Peyer's patch (tissue), 4 donors: ENCODE results near the gene TRIM17. TPM values are rescaled to one million over a fixed set of nuclear protein-coding genes. Genes with fewer than 3 reads are reported as not detected.

Source experiments
- DNase-seq, 3 donors: peaks; one replicate each; pipeline ENCODE4 v3.0.0-alpha.2; 2017 to 2019
- H3K27ac ChIP-seq, 4 donors: fragments of 200-600 bp; sonication (generic); one replicate each; pipeline ENCODE4 v1.5.1; 2016 to 2019
- H3K27me3 ChIP-seq, 2 donors: fragments of 200-600 bp; sonication (generic); one replicate each; pipeline ENCODE4 v1.5.1; 2019
- H3K36me3 ChIP-seq, 3 donors: fragments of 200-600 bp; sonication (generic); one replicate each; pipeline ENCODE4 v1.5.1; 2016 to 2019
- H3K4me1 ChIP-seq, 4 donors: fragments of 200-600 bp; sonication (generic); one replicate each; pipeline ENCODE4 v1.5.1; 2016 to 2019
- H3K4me3 ChIP-seq, 4 donors: fragments of 200-600 bp; sonication (generic); 1 replicate in 3 of 4; 2 replicates in 1 of 4; pipeline ENCODE4 v1.5.1; 2016 to 2019; ENCODE audit warnings: mild to moderate bottlenecking in 1 of 4
- H3K9me3 ChIP-seq, 4 donors: fragments of 200-600 bp; sonication (generic); one replicate each; pipeline ENCODE4 v1.5.1; 2016 to 2019; ENCODE audit warnings: mild to moderate bottlenecking in 1 of 4
- CTCF ChIP-seq, 6 experiments: fragments of 450-650 bp in 4 of 6; fragments of 200-600 bp in 2 of 6; sonication (generic) in 1 of 6; IDR thresholded peaks; one replicate each; pipeline ENCODE4 v1.5.1; 2017 to 2019; ENCODE audit warnings: antibody characterized with exemption in 6 of 6, mild to moderate bottlenecking in 3 of 6, moderate library complexity in 1 of 6
- POLR2A ChIP-seq, 2 donors: fragments of 450-650 bp; IDR thresholded peaks; one replicate each; pipeline ENCODE4 v1.5.1; 2017; ENCODE audit warnings: antibody characterized with exemption in 2 of 2, mild to moderate bottlenecking in 2 of 2, moderate library complexity in 2 of 2
- total RNA-seq, 4 donors: library from RNA; depleted of rRNA; stranded (reverse); fragments of >200 nt; gene quantifications; one replicate each; pipeline ENCODE4 v1.1.0, GENCODE V29; 2016

The TRIM17 gene
- total RNA-seq, 4 donors from 2014 or later, result 2.5 to 2.7 TPM; not detected in 2

DNA sequence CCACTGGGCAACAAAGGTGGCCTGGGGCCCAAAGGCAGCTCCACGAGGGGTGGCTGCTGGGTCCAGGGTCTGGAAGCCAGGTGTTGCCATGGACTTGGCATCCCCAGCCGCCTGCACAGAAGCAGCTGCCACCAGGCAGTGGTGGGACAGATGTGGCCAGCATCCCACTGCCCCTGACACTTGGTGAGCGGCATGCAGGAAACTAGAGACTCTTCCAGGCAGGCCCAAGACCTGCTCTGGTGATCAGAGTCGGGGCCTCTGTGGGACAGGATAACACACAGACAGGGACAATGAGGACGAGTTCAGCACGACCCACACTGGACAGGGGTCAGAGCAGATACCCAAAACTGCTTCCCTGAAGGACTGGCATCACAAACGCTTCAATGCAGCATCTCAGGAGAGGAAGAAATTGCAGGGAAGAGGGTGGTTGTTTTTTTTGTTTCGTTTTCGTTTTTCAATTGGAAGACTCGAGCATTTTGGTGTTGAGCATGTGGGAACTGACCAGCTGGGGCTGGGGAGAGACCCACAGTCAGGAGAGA lies 36.4 kb upstream of the TRIM17 start:
- Histone ChIP-seq H3K9me3 (no peaks in the 10 kb centered on the region), H3K27me3 (no peaks in the 10 kb centered on the region), H3K4me3 (no peak overlapping the region), H3K36me3 (no peaks in the 10 kb centered on the region), H3K27ac (no peak overlapping the region), H3K4me1 (peaks cover 0 to 5% (median 0%) of the 10 kb centered on the region in 4 donors)
- TF ChIP-seq POLR2A (IDR thresholded peaks at IDR 0.05), result no peak
- no peak for DNase-seq

DNA sequence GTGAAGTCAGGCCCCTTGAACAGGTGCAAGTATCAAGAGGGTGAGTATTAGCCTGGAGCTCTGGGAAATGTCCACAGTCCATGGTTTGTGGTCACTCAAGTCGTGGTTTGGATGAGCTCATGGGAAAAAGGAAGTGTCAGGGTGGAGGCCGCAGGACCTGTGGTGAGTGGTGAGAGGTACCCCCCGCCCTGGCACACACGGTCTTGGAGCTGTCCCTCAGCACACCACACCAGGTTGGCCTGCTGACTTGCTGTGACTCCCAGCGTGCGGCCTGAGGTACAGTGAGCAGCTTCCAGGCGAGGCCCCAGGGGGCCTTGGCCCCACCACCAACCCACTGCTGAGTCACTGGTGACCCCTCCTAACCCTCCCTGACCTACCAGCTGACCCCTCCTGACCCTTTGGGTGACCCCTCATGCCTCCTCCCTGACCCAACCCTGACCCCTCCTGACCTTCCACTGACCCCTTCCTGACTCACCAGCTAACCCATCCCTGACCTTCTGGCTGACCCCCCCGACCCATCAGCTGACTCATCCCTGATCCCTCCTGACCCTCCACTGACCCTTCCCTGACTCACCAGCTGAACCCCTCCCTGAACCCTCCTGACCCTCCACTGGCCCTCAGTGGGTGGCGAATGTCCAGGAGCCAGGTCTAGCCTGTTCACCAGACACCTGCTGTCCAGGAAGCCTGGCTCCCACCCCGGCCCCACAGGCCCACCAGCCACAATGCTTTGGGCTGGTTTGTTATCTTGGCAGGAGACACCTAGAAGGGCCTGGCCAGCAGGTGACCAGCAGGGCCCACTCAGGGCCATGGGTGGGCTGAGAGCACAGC lies 35.7 kb upstream of the TRIM17 start:
- H3K27ac ChIP-seq, result no peak overlapping the region
- no peak for TF ChIP-seq CTCF (IDR thresholded peaks at IDR 0.05)
- no peak for TF ChIP-seq POLR2A (IDR thresholded peaks at IDR 0.05)
- no peak overlapping the region for H3K4me3 ChIP-seq
- H3K4me1 ChIP-seq, result peaks cover 0 to 5% (median 0%) of the 10 kb centered on the region in 4 donors
- DNase-seq, result no peak
- no peaks in the 10 kb centered on the region for H3K36me3 ChIP-seq
- H3K27me3 ChIP-seq, result no peaks in the 10 kb centered on the region
- H3K9me3 ChIP-seq, result no peaks in the 10 kb centered on the region

GRCh38 chr1:228450200-228450599 lies 33.5 kb upstream of the TRIM17 start:
- H3K36me3 ChIP-seq, result no peaks in the 10 kb centered on the region
- H3K4me1 ChIP-seq, result peaks cover 0 to 9% (median 0%) of the 10 kb centered on the region in 4 donors
- H3K27ac ChIP-seq, result no peak overlapping the region
- H3K9me3 ChIP-seq, result no peaks in the 10 kb centered on the region
- no peak for TF ChIP-seq CTCF (IDR thresholded peaks at IDR 0.05)
- DNase-seq, result no peak
- H3K27me3 ChIP-seq, result peaks cover 0 to 10% of the 10 kb centered on the region in 2 donors
- H3K4me3 ChIP-seq, result no peak overlapping the region

DNA sequence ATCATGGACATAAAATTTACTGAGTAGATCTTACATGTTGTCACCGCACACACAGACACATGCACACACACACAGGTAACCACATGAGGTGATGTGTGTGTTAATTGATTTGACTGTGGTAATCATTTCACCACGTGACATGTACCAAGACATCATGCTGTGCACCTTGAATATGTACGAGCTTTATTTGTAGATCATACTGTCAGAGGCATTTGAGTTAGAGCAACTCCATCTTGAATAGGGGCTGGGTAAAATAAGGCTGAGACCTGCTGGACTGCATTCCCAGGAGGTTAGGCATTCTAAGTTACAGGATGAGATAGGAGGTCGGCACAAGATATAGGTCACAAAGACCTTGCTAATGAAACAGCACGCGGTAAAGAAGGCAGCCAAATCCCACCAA lies 31.7 kb upstream of the TRIM17 start:
- DNase-seq, result no peak
- TF ChIP-seq CTCF (IDR thresholded peaks at IDR 0.05) (no peak), POLR2A (IDR thresholded peaks at IDR 0.05) (no peak)
- Histone ChIP-seq H3K4me1 (peaks cover 0 to 11% (median 0%) of the 10 kb centered on the region in 4 donors), H3K27ac (no peak overlapping the region), H3K27me3 (peaks cover 0 to 17% of the 10 kb centered on the region in 2 donors), H3K36me3 (no peaks in the 10 kb centered on the region), H3K4me3 (no peak overlapping the region), H3K9me3 (no peaks in the 10 kb centered on the region)

DNA sequence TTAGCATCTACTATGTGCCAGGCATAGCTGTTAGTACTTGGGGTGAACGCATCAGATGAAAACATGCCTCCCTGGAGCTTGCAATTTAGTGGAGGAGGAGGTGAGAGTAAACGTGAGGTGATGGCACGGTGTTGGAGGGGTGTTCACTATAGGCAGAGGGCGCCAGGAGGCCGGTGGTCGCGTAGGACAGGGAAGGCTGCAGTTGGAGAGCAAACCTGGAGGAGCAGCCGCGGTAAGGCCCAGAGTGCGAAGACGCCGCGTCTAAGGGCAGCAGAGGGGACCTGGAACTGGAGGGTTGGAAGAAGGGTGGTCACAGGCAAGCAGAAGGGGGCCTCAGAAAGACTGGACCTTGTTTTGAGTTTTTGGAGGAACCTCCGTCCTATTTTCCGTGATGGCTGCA lies 30.2 kb upstream of the TRIM17 start:
- Histone ChIP-seq H3K27me3 (peaks cover 0 to 17% of the 10 kb centered on the region in 2 donors), H3K9me3 (no peaks in the 10 kb centered on the region), H3K4me3 (no peak overlapping the region), H3K4me1 (peaks cover 0 to 11% (median 0%) of the 10 kb centered on the region in 4 donors), H3K36me3 (no peaks in the 10 kb centered on the region), H3K27ac (no peak overlapping the region)
- DNase-seq, result no peak
- TF ChIP-seq CTCF (IDR thresholded peaks at IDR 0.05) (no peak), POLR2A (IDR thresholded peaks at IDR 0.05) (no peak)
